IPS-NIHi11 (cell line): ENCODE data around the gene HS3ST5.
"Not testable (repeated sequence)": the region's sequence is repeated elsewhere in the genome, so short reads cannot be mapped to it uniquely, and the experiment has no call there.

ENCODE experiments used
- DNase-seq: peaks from one replicate; pipeline ENCODE4 v3.0.0; 2012; ENCODE audit warnings: mixed read lengths, low spot score

HS3ST5 gene

GRCh38 chr6:114334237-114334636 is 8.6 kb downstream of the HS3ST5 start:
- DNase-seq, result no peak

DNA sequence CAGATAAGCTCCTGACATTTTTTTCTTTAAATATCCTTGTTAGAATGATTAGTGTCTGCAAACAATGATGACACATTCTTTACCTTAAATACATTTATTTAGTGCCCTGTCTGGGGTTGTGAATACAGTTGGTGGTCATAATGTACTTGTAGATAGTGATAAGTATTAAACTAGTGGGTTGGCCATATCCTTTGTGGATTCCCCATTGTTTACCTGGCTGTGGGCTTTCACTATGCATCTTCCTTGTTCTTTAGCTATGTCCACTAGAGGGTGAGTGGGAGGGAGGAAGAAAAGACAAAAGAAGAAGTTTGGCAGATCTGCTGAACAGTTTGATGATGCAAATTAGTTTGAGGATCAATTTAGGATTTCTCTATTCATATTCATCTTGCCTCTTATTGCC is 15.7 kb downstream of the HS3ST5 start:
- peak; percentile 10 for DNase-seq

- DNase-seq, result peak; percentile 26
These were observed 19.0 kb downstream of the HS3ST5 start for GRCh38 chr6:114323784-114324183.

GRCh38 chr6:114319749-114320148 is 23.1 kb downstream of the HS3ST5 start:
- no peak for DNase-seq

GRCh38 chr6:114315831-114316595 is 26.8 kb downstream of the HS3ST5 start:
- no peak for DNase-seq

DNA sequence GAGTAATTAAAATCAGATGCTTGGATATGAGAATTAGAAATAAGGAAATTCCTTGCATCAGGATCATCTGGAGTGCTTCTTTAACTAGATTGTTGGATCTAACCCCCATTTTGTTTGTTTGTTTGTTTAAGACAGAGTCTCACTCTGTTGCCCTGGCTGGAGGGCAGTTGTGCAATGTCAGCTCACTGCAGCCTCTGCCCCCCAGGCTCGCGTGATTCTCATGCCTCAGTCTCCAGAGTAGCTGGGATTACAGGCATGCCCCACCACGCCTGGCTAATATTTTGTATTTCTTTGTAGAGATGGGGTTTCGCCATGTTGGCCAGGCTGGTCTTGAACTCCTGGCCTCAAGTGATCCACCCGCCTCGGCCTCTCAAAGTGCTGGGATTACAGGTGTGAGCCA is 29.0 kb downstream of the HS3ST5 start:
- DNase-seq, result not testable (repeated sequence)

DNA sequence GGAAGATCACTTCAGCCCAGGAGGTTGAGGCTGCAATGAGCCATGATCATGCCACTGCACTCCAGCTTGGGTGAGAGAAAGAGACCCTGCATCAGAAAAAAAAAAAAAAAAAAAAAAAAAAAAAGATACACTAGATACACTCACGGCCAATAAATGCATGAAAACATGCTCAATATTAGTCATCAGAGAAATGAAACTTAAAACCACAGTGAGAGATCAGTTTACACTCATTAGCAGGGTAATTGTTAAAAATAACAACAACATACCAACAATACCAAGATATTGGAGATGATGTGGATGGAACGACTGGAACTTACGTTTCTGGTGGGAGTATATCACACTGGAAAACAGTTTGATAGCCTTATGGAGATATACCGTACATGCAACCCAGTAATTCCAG is 29.9 kb downstream of the HS3ST5 start:
- DNase-seq, result no peak

GRCh38 chr6:114310053-114310452 is 32.8 kb downstream of the HS3ST5 start:
- DNase-seq, result no peak

GRCh38 chr6:114304304-114304887 is 38.4 kb downstream of the HS3ST5 start:
- DNase-seq, result no peak

GRCh38 chr6:114301596-114302219 is 41.1 kb downstream of the HS3ST5 start:
- DNase-seq, result no peak

- DNase-seq, result no peak
These were observed 45.7 kb downstream of the HS3ST5 start for GRCh38 chr6:114297135-114297534.

DNA sequence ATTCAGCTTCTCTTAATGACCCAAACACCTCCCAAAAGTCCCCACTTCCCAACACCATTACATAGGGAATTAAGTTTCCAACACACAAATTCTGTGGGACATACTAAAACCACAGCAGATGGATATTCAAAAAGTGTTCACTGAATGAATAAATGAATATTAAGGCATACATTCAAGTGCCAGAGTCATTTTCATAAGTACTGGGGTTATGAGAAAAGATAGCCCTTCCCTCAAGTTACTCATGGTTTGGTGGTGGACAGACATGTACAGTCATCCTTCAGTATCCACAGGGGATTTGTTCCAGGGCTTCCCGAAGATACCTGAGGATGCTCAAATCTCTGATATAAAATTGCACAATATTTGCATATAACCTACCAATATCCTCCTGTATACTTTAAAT is 50.4 kb downstream of the HS3ST5 start:
- DNase-seq, result no peak

DNA sequence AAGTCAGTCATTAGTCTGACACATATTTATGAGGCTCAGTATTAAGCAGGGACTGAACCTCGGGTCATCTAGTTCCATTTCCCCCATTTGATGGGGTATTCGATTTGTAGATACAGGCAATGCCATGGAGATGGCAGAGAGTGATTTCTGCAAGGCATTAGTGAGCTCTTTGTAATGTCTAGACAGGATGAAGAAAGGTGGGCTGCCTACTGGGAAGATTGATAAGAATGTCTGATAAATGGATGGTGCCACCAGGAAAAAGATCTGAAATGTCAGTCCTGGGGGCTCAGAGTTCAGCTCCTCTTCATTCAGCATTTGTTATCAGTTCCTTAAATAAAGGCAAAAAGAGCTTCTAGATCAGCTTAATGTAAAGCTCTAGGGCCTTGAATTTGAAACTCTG is 51.4 kb downstream of the HS3ST5 start:
- DNase-seq, result no peak

- no peak for DNase-seq
These were observed 52.0 kb downstream of the HS3ST5 start for GRCh38 chr6:114290864-114291263.

DNA sequence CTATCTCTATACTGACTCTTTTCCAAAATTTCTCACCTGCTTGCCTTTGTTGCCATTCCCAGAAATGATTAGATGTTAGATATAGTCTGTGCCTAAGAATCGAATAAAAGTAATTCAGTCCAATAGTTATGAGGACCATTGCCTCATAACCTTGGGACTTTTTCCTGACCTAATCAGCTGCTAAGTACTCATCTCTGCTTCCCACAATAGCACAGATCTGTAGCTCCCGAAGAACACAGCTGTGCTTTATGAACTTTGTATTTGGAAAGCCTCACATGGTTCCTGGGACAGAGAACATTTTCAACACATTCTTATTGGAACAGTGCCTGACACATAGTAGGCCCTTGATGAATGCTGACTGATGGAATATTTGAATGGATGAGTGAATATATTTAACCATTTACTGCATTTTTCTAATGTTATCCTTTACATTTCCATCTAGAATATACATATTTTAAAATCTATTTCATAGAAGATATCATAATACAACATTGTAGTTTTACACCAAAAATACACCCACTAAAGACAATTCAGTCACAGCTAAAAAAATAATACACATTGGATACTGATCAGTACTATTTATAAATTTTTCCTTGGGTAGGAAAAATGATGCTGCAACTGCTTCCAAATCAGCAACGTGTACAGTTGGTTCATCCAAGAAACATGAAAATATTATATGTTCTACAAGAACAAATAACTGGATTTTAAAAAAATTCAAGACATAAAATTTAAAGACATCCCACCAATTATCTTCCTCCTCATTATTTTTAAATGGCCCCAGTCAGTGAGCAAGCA is 53.9 kb downstream of the HS3ST5 start:
- no peak for DNase-seq

GRCh38 chr6:114287461-114287860 is 55.4 kb downstream of the HS3ST5 start:
- no peak for DNase-seq

DNA sequence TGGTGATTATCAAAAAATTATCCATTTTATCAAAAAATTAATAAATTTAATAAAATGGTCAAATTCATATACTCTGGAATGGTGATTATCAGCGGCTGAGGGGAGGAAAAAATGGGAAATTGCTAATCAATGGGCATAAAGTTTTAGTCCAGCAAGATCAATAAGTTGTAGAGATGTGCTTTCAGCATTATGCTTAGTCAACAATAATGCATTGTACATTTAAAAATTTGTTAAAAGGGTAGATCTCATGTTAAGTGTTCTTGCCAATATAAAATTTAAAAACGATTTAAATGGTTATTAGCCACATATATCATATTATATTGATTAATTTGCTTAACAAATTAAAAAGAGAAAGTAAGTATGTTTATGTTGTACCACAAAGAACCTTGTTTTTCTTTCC is 56.6 kb downstream of the HS3ST5 start:
- no peak for DNase-seq

- no peak for DNase-seq
These were observed 58.5 kb downstream of the HS3ST5 start for GRCh38 chr6:114284281-114284680.

DNA sequence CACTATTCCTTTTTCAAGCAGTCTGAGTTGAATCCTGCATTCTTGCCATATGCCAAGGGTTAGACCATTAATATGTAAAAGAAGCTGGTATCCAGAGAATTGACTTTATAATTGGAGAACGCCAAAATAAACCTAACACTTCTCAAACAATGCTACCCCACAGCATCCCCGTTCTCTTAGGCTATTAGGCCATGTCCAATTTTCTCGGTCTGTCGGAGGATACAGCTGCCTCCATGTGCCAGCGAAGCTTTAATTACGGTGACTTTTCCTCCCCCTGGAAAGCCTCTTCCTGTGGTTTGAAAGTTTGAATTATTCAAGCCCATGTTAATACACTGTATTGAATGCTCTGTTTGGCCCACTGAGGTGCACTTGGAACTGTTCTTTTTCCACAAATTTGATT is 60.5 kb downstream of the HS3ST5 start:
- DNase-seq, result no peak

- no peak for DNase-seq
These were observed 61.3 kb downstream of the HS3ST5 start for GRCh38 chr6:114281496-114281895.

DNA sequence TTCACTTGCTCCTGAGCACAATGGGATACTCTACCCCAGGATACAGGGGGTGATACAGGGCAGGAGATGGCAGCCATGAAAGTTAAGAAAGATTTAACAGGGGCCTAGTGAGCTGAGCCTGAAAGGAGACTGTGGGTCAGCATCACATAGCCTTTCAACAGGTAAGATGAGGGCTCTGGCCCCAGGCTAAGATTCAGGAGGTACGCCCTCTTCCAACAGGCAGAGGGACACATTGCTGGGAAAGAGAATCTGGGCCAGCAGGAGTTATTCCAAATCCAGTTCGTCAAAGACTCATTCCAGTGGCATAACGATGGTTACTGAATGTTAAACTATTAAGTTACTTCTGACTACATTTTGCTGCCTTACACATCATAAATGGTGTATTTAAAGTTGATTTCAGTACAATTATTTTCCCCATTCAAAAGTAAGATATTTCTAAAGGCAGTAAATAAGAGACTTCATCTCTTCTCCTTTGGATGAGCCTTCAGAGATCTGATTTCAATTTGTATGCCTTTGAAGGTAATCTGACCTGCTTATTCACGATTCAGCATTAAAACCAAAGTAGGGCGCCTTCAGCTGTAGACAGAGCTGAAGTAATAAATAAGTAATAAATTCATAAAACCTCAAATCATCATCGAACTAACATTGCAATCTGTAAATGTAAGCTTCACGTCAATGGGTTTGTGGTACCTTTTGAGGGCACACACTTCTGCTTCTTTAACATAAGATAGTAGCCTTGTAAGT is 62.4 kb downstream of the HS3ST5 start:
- no peak for DNase-seq

DNA sequence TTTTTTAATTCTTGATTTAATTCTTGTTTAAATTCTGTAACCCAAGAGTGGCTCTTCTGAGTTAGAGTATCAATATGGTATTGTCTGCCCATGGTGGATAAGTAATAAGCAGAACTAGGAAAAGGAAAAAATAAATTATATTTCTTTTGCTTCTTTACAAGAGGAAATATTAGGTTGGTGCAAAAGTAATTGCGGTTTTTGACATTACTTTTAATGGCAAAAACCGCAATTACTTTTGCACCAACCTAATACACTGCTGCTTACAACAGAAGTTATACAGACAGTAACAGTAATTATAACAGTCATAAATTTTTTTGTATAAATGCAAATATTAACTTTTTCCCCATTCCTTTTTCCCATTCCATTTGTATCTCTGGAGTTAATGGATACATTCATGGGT is 65.6 kb downstream of the HS3ST5 start:
- no peak for DNase-seq
